ENCODE results near the gene SLCO4A1. TPM values are rescaled to one million over a fixed set of nuclear protein-coding genes. Genes with fewer than 3 reads are reported as not detected.

The SLCO4A1 gene
- total RNA-seq, 2 experiments from 2014 or later: 66.5 to 68.4 TPM

DNA sequence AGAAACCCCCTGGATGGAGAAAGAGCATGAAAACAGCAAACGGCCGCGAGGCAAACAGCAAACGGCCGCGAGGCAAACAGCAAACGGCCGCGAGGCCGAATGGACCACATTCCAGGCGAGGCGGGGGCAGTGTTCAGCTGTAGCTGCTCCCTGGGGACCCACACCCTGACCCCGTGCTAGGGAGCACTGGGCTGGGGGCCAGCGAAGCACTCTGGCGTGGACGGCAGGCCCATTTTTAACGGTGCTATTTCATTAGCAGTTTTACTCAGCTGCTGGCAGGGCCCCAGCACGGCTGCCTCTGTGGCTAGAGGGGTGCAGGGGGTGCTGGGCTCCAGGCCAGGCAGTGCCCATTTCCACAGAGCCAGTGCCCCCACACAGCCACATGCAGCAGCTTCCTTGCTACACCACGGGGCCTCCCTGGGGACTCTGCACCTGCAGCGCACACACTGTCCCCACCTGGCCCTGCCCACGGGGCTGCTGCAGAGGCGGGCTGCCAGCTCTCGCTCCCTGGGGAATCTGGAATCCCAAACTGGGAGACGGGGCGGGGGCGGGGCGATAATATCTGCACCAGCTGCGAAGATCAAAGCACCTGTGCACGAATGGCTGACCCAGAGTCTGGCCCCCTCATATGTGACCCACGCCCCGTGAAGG lies 35.6 kb upstream of the SLCO4A1 start:
- Mint-ChIP-seq H3K36me3 (ENCODE audit: low read depth) (no peaks in the 10 kb centered on the region), H3K4me3 (no peak overlapping the region), H3K4me1 (ENCODE audit: low read depth) (peaks cover 18% of the 10 kb centered on the region), H3K27ac (no peak overlapping the region), H3K9me3 (peaks cover 2% of the 10 kb centered on the region), H3K27me3 (peaks cover 11% of the 10 kb centered on the region)
- CTCF ChIA-PET: interaction anchor here (2.9 kb wide), 1 partner anchor 10 kb away, joined by 16 read pairs; no protein-coding TSS in a partner anchor
- POLR2A ChIA-PET: interaction anchor here (0.6 to 1.3 kb wide), 2 partner anchors 179 to 220 kb away, joined by 3 read pairs; partner anchors contain the start of gene RPS21
- no peak for DNase-seq
- TF ChIP-seq, protein P1, sequence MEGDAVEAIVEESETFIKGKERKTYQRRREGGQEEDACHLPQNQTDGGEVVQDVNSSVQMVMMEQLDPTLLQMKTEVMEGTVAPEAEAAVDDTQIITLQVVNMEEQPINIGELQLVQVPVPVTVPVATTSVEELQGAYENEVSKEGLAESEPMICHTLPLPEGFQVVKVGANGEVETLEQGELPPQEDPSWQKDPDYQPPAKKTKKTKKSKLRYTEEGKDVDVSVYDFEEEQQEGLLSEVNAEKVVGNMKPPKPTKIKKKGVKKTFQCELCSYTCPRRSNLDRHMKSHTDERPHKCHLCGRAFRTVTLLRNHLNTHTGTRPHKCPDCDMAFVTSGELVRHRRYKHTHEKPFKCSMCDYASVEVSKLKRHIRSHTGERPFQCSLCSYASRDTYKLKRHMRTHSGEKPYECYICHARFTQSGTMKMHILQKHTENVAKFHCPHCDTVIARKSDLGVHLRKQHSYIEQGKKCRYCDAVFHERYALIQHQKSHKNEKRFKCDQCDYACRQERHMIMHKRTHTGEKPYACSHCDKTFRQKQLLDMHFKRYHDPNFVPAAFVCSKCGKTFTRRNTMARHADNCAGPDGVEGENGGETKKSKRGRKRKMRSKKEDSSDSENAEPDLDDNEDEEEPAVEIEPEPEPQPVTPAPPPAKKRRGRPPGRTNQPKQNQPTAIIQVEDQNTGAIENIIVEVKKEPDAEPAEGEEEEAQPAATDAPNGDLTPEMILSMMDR (IDR thresholded peaks at IDR 0.05): no peak
- no peak for ATAC-seq
- intact Hi-C loops (cut with micrococcal nuclease): no loop called here

DNA sequence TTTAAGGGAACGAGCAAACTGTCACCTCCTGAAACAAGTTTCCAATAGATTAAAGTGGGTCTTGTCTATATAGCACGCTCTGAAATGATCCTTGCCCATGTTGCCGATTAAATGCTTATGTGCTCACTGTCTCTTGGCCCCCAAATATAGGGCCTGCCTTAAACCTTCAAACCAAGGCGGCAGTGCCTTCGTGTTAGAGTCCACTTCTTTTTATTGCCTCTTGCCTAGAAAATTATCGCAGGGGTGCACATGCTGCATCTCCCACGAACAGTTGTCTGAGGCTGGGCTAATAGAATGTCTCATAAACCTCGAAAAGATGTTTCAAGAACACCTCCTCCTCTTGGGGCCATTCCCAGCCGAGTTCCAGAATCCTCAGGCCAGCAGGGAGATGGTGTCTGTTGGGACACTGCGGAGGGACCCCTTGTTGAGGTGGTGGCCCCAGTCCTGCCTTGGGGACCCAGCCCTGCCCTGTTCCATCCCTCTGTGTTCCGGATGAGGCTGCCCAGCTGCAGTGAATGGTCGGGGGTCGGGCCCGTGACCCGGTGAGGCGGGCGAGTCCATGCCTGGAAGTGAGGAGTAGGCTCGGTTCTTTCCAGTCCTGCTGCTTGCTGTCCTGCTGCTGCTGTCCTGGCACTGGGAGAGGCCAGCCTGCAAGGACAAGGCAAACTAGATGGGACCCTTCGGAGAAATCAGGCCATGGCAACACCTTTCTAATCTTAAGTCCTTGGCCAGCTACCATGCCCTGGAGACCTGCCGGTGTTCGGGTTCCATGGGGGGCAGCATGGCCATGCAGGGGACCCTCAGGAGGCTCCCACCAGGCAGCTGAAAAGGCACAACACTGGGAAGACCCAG lies 34.7 kb upstream of the SLCO4A1 start:
- CTCF ChIA-PET: interaction anchor here (1.1 to 2.9 kb wide), 2 partner anchors 9 kb away, joined by 3 to 16 read pairs; no protein-coding TSS in a partner anchor
- Mint-ChIP-seq H3K27ac (no peak overlapping the region), H3K27me3 (peaks cover 7% of the 10 kb centered on the region), H3K36me3 (ENCODE audit: low read depth) (no peaks in the 10 kb centered on the region), H3K4me3 (no peak overlapping the region), H3K9me3 (peaks cover 2% of the 10 kb centered on the region), H3K4me1 (ENCODE audit: low read depth) (peaks cover 10% of the 10 kb centered on the region)
- intact Hi-C loops (cut with micrococcal nuclease): no loop called here
- POLR2A ChIA-PET: no interaction called here
- ATAC-seq: no peak
- TF ChIP-seq, protein P1 (IDR thresholded peaks at IDR 0.05): no peak
- DNase-seq: no peak

DNA sequence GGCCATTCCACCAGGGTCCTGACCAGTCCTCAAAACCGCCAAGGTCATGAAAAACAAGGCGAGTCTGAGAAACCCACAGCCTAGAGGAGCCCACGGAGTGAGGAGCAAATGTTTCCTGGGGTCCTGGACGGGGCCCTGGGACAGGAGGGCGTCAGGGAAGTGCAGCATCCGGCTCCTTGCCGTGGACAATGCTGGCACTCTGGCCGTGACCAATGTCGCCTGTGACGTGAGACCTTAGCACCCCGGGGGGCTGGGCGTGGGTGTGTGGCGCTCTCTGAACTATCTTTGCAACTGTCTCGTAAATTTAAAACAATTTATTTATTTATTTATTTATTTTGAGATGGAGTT lies 34.1 kb upstream of the SLCO4A1 start:
- no peak overlapping the region for H3K4me3 Mint-ChIP-seq
- no peak for ATAC-seq

DNA sequence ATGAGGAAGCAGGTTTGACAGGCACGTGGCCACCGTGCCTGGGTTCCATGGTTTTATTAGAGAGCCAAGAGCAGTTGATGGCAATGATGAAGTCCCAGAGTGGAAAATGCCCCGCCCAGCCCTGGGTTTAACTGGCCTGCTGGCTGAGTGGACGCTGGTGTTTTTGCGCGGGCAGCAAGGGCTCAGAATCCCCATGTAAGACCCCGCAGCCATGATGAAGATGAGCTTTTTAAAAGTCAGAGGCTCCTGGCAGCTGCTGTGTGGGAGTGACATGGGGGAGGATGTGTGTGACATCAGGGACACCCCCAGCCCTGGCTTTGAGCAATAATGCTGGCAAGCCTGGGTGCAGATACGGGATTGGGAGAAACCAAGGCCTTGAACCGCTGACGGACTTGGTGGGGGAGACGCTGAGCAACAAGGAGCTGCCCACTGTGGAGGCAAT lies 33.0 kb upstream of the SLCO4A1 start:
- no peak for DNase-seq

More for the DNA sequence above, 34.1 kb upstream of the SLCO4A1 start:
- Mint-ChIP-seq H3K4me1 (ENCODE audit: low read depth) (peaks cover 5% of the 10 kb centered on the region), H3K27me3 (peaks cover 7% of the 10 kb centered on the region), H3K27ac (no peak overlapping the region), H3K36me3 (ENCODE audit: low read depth) (no peaks in the 10 kb centered on the region), H3K9me3 (peaks cover 2% of the 10 kb centered on the region)
- ChIA-PET POLR2A (no interaction called here), CTCF (interaction anchor here (1.1 kb wide), 1 partner anchor 8 kb away, joined by 3 read pairs; no protein-coding TSS in a partner anchor)
- intact Hi-C loops (cut with micrococcal nuclease): no loop called here
- TF ChIP-seq, protein P1 (IDR thresholded peaks at IDR 0.05): no peak
- no peak for DNase-seq

More for the DNA sequence above, 33.0 kb upstream of the SLCO4A1 start:
- ChIA-PET POLR2A (interaction anchor here (0.8 kb wide), 1 partner anchor 32 kb away, joined by 3 read pairs; no protein-coding TSS in a partner anchor), CTCF (interaction anchor here (1.2 to 2.0 kb wide), 3 partner anchors 8 to 21 kb away, joined by 3 to 6 read pairs (median 5); no protein-coding TSS in a partner anchor)
- H3K36me3 Mint-ChIP-seq (ENCODE audit: low read depth): no peaks in the 10 kb centered on the region
- TF ChIP-seq, protein P1 (IDR thresholded peaks at IDR 0.05): no peak
- no peak overlapping the region for H3K27ac Mint-ChIP-seq
- intact Hi-C loops (cut with micrococcal nuclease): no loop called here
- H3K4me3 Mint-ChIP-seq: no peak overlapping the region
- no peak for ATAC-seq
- H3K4me1 Mint-ChIP-seq (ENCODE audit: low read depth): no peaks in the 10 kb centered on the region
- H3K27me3 Mint-ChIP-seq: peaks cover 7% of the 10 kb centered on the region
- H3K9me3 Mint-ChIP-seq: peaks cover 2% of the 10 kb centered on the region
